Measurements from ENCODE around the gene GNAT2. TPM values are rescaled to one million over a fixed set of nuclear protein-coding genes. Genes with fewer than 3 reads are reported as not detected.

GNAT2 gene
- total and polyA plus RNA-seq, 10 of the 15 experiments (the other 5 are each of a cell fraction or from before 2014, with no cell fraction given), result 0.08 to 1.3 (median 0.41) TPM

GRCh38 chr1:109610609-109611307, 8.7 kb downstream of the GNAT2 start:
- FAIRE-seq (no peak), DNase-seq (ENCODE audit: low read depth, low spot score) (no peak), ATAC-seq (no peak)
- no peak overlapping the region for H2AFZ ChIP-seq (ENCODE audit: control insufficient read depth, low read depth, low read length)
- BruUV-seq (replicated peaks), result no TSS peak
- no peak overlapping the region for H3K27ac ChIP-seq (ENCODE audit: control insufficient read depth, insufficient read depth)
- H3K4me1 ChIP-seq (ENCODE audit: control insufficient read depth, insufficient read depth, low read length), result no peaks in the 10 kb centered on the region
- ChIA-PET CTCF (no interaction called here), POLR2A (no interaction called here), RAD21 (ENCODE audit: unreplicated experiment) (interaction anchor here (2.6 kb wide), 1 partner anchor 65 kb away, joined by 9 read pairs; no protein-coding TSS in a partner anchor), SMC1A (ENCODE audit: uncharacterized antibody, unreplicated experiment) (interaction anchor here (1.9 kb wide), 1 partner anchor 20 kb away, joined by 4 read pairs; no protein-coding TSS in a partner anchor)
- H4K20me1 ChIP-seq (ENCODE audit: control insufficient read depth, insufficient read depth), result no peaks in the 10 kb centered on the region
- no peak overlapping the region for H3K9ac ChIP-seq (ENCODE audit: control insufficient read depth, insufficient read depth, low read length)
- no peak overlapping the region for H3K4me3 ChIP-seq
- H3K9me3 ChIP-seq (replicated peaks; ENCODE audit: control insufficient read depth, insufficient read depth, low read length), result no peaks in the 10 kb centered on the region
- TF ChIP-seq NR2C1 (IDR thresholded peaks at IDR 0.05), result no peak
- TF ChIP-seq EGR1 (IDR thresholded peaks at IDR 0.05; ENCODE audit: borderline replicate concordance in 1 of 2, low read depth in 2 of 2, low read length in 2 of 2), result no peak
- no peaks in the 10 kb centered on the region for H3K79me2 ChIP-seq (ENCODE audit: control insufficient read depth, insufficient read depth, low read length)
- H3K27me3 ChIP-seq (replicated peaks in 1 of 2; ENCODE audit: control insufficient read depth in 2 of 2, insufficient read depth in 2 of 2, low read length in 1 of 2), result no peaks in the 10 kb centered on the region
- 88% methylated on average over 1 of the region's 3 CpGs for WGBS (ENCODE audit: insufficient coverage, insufficient replicate concordance, low lambda C conversion rate, missing lambda C conversion rate)
- intact Hi-C loops (cut with micrococcal nuclease; ENCODE audit: unreplicated experiment) (no loop called here), in situ Hi-C loops (cut with MboI) (no loop called here)
- no peaks in the 10 kb centered on the region; a peak in 1 of 4 replicates for H3K36me3 ChIP-seq (ENCODE audit: control insufficient read depth in 2 of 2, insufficient read depth in 2 of 2, low read length in 1 of 2)
- H3K4me2 ChIP-seq (ENCODE audit: control insufficient read depth, insufficient read depth), result no peak overlapping the region

- FAIRE-seq, result no peak
- Histone ChIP-seq H3K9ac (ENCODE audit: control insufficient read depth, insufficient read depth, low read length) (no peak overlapping the region), H3K9me3 (replicated peaks; ENCODE audit: control insufficient read depth, insufficient read depth, low read length) (no peaks in the 10 kb centered on the region), H3K27me3 (replicated peaks in 1 of 2; ENCODE audit: control insufficient read depth in 2 of 2, insufficient read depth in 2 of 2, low read length in 1 of 2) (no peaks in the 10 kb centered on the region), H2AFZ (ENCODE audit: control insufficient read depth, low read depth, low read length) (no peak overlapping the region), H4K20me1 (ENCODE audit: control insufficient read depth, insufficient read depth) (no peaks in the 10 kb centered on the region), H3K4me1 (ENCODE audit: control insufficient read depth, insufficient read depth, low read length) (no peaks in the 10 kb centered on the region), H3K4me3 (no peak overlapping the region), H3K27ac (ENCODE audit: control insufficient read depth, insufficient read depth) (no peak overlapping the region), H3K79me2 (ENCODE audit: control insufficient read depth, insufficient read depth, low read length) (no peaks in the 10 kb centered on the region), H3K4me2 (ENCODE audit: control insufficient read depth, insufficient read depth) (no peak overlapping the region), H3K36me3 (ENCODE audit: control insufficient read depth in 2 of 2, insufficient read depth in 2 of 2, low read length in 1 of 2) (no peaks in the 10 kb centered on the region; a peak in 1 of 4 replicates)
- BruUV-seq (replicated peaks), result no TSS peak
- DNase-seq (ENCODE audit: low read depth, low spot score), result no peak
- ATAC-seq, result no peak
- POLR2A ChIA-PET, result interaction anchor here (1.5 kb wide), 1 partner anchor 9 kb away, joined by 3 read pairs; no protein-coding TSS in a partner anchor
- in situ Hi-C loops (cut with MboI) (no loop called here), intact Hi-C loops (cut with micrococcal nuclease; ENCODE audit: unreplicated experiment) (no loop called here)
- RAD21 ChIA-PET (ENCODE audit: unreplicated experiment), result interaction anchor here (1.2 kb wide), 1 partner anchor 10 kb away, joined by 4 read pairs; no protein-coding TSS in a partner anchor
- SMC1A ChIA-PET (ENCODE audit: uncharacterized antibody, unreplicated experiment), result interaction anchor here (1.0 kb wide), 1 partner anchor 10 kb away, joined by 3 read pairs; no protein-coding TSS in a partner anchor
- no peak for TF ChIP-seq TCF3 (IDR thresholded peaks at IDR 0.05; ENCODE audit: borderline replicate concordance, insufficient read depth, low read depth, low read length)
- TF ChIP-seq IRF5 (IDR thresholded peaks at IDR 0.05; ENCODE audit: borderline replicate concordance), result no peak
- TF ChIP-seq ZBTB33 (IDR thresholded peaks at IDR 0.05), result no peak
- TF ChIP-seq CBX3 (IDR thresholded peaks at IDR 0.05; ENCODE audit: borderline replicate concordance, low read depth), result no peak
- TF ChIP-seq TCF12 (IDR thresholded peaks at IDR 0.05; ENCODE audit: low read depth, low read length), result no peak
- no peak for TF ChIP-seq ATF2 (IDR thresholded peaks at IDR 0.05; ENCODE audit: low read length)
- WGBS (ENCODE audit: insufficient coverage, insufficient replicate concordance, low lambda C conversion rate, missing lambda C conversion rate), result 96% methylated on average over 3 of the region's 3 CpGs
- CTCF ChIA-PET, result interaction anchor here (1.1 to 1.3 kb wide), 2 partner anchors 30 to 40 kb away, joined by 3 to 4 read pairs; no protein-coding TSS in a partner anchor
Observed at GRCh38 chr1:109609881-109610280, 9.5 kb downstream of the GNAT2 start.

Measured in GM12878 (cell line).